H54 (cell line): ENCODE data around the gene C1QTNF3.

Experiments
- DNase-seq: peaks from one replicate; pipeline ENCODE4 v3.0.0; 2011; ENCODE audit warnings: low spot score, mixed read lengths; ENCODE audit not compliant: insufficient read length
- FAIRE-seq: peaks from 3 replicates; lab custom pipeline; 2011; peaks lifted over from hg19 to GRCh38; lab: Jason Lieb, UNC
- POLR2A ChIP-seq: IDR thresholded peaks from 2 replicates; pipeline ENCODE4 v1.6.1; 2011; ENCODE audit warnings: low read depth, mild to moderate bottlenecking, low read length

C1QTNF3 gene

GRCh38 chr5:34007621-34008600 lies 35.1 kb downstream of the C1QTNF3 start, which contains the start of gene AMACR:
Gene AMACR, minus strand, starts transcription at chr5:34008050. Its CDS starts 31 bp downstream, at chr5:34008019.
- peak; percentile 92 for DNase-seq
- TF ChIP-seq POLR2A = peak; percentile 96
- peak; percentile 81 for FAIRE-seq

- no peak for TF ChIP-seq POLR2A
- DNase-seq = no peak
- peak; percentile 30 for FAIRE-seq
Measured at GRCh38 chr5:34007201-34007620, 35.8 kb downstream of the C1QTNF3 start.

- no peak for TF ChIP-seq POLR2A
- FAIRE-seq (no peak), DNase-seq (no peak)
Measured at GRCh38 chr5:34005681-34006080, 37.3 kb downstream of the C1QTNF3 start.

GRCh38 chr5:34005211-34005610 lies 37.8 kb downstream of the C1QTNF3 start:
- DNase-seq (no peak), FAIRE-seq (no peak)
- no peak for TF ChIP-seq POLR2A

GRCh38 chr5:34003941-34004340 lies 39.1 kb downstream of the C1QTNF3 start:
- DNase-seq = no peak
- FAIRE-seq = no peak
- TF ChIP-seq POLR2A = no peak

GRCh38 chr5:34002629-34003328 lies 40.2 kb downstream of the C1QTNF3 start:
- no peak for DNase-seq
- no peak for TF ChIP-seq POLR2A
- no peak for FAIRE-seq

- FAIRE-seq (no peak), DNase-seq (no peak)
- no peak for TF ChIP-seq POLR2A
Measured at GRCh38 chr5:34001241-34001841, 41.7 kb downstream of the C1QTNF3 start.

GRCh38 chr5:33999978-34000377 lies 43.0 kb downstream of the C1QTNF3 start:
- no peak for DNase-seq
- no peak for TF ChIP-seq POLR2A
- FAIRE-seq = no peak

- DNase-seq (peak; percentile 52), FAIRE-seq (peak; percentile 92)
- TF ChIP-seq POLR2A = no peak
Measured at GRCh38 chr5:33997331-33997983, 45.6 kb downstream of the C1QTNF3 start.

- no peak for DNase-seq
- TF ChIP-seq POLR2A = no peak
- no peak for FAIRE-seq
Measured at GRCh38 chr5:33995865-33996264, 47.1 kb downstream of the C1QTNF3 start.

- no peak for DNase-seq
- peak; percentile 60 for FAIRE-seq
- no peak for TF ChIP-seq POLR2A
Measured at GRCh38 chr5:33994845-33995244, 48.2 kb downstream of the C1QTNF3 start.

- TF ChIP-seq POLR2A = no peak
- DNase-seq (no peak), FAIRE-seq (no peak)
Measured at GRCh38 chr5:33992864-33993263, 50.1 kb downstream of the C1QTNF3 start.

GRCh38 chr5:33985447-33985846 lies 57.6 kb downstream of the C1QTNF3 start:
- DNase-seq = no peak
- TF ChIP-seq POLR2A = no peak
- FAIRE-seq = no peak
